Hepatocyte (in vitro differentiated cells): ENCODE results near the gene RAPGEF5.

Experiments used
- EZH2 ChIP-seq: fragments of 200-600 bp; sonication (generic); IDR thresholded peaks from 2 replicates; pipeline ENCODE4 v1.6.1; 2016; ENCODE audit warnings: antibody characterized with exemption, mild to moderate bottlenecking, borderline replicate concordance
- EZH2phosphoT487 ChIP-seq: fragments of 200-600 bp; sonication (generic); IDR thresholded peaks from one replicate; pipeline ENCODE4 v1.6.1; 2018; ENCODE audit warnings: antibody characterized with exemption, mild to moderate bottlenecking, low read depth, moderate library complexity; ENCODE audit not compliant: unreplicated experiment, severe bottlenecking
- TF ChIP-seq, protein P1 (sequence below): fragments of 200-600 bp; sonication (generic); IDR thresholded peaks from 2 replicates; pipeline ENCODE4 v1.5.1; 2016; ENCODE audit warnings: antibody characterized with exemption, mild to moderate bottlenecking; ENCODE audit not compliant: poor library complexity

GRCh38 chr7:22147868-22148267, 209.1 kb downstream of the RAPGEF5 start:
- TF ChIP-seq, protein P1, sequence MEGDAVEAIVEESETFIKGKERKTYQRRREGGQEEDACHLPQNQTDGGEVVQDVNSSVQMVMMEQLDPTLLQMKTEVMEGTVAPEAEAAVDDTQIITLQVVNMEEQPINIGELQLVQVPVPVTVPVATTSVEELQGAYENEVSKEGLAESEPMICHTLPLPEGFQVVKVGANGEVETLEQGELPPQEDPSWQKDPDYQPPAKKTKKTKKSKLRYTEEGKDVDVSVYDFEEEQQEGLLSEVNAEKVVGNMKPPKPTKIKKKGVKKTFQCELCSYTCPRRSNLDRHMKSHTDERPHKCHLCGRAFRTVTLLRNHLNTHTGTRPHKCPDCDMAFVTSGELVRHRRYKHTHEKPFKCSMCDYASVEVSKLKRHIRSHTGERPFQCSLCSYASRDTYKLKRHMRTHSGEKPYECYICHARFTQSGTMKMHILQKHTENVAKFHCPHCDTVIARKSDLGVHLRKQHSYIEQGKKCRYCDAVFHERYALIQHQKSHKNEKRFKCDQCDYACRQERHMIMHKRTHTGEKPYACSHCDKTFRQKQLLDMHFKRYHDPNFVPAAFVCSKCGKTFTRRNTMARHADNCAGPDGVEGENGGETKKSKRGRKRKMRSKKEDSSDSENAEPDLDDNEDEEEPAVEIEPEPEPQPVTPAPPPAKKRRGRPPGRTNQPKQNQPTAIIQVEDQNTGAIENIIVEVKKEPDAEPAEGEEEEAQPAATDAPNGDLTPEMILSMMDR: no peak
- no peak for TF ChIP-seq EZH2
- TF ChIP-seq EZH2phosphoT487: no peak
